DND-41 (cell line): ENCODE results near the gene CLEC4E.

Experiments used
- CTCF ChIP-seq: IDR thresholded peaks from 2 replicates; pipeline ENCODE4 v1.5.1; 2012; ENCODE audit warnings: borderline replicate concordance, low read length, moderate library complexity, mild to moderate bottlenecking; ENCODE audit not compliant: poor library complexity, severe bottlenecking; ENCODE audit errors: extremely low read depth
- EZH2 ChIP-seq: IDR thresholded peaks from 3 replicates; pipeline ENCODE4 v1.6.1; 2012; ENCODE audit warnings: borderline replicate concordance, low read depth, mild to moderate bottlenecking, moderate library complexity, low read length, inconsistent platforms; ENCODE audit not compliant: severe bottlenecking

GRCh38 chr12:8564656-8565055, 24.0 kb upstream of the CLEC4E start:
- TF ChIP-seq CTCF, result no peak
- no peak for TF ChIP-seq EZH2
